Liver (tissue), 9 donors: ENCODE data around the gene RIMBP2. TPM values are rescaled to one million over a fixed set of nuclear protein-coding genes. Genes with fewer than 3 reads are reported as not detected.
"Not testable (repeated sequence)": the region's sequence is repeated elsewhere in the genome, so short reads cannot be mapped to it uniquely, and the experiment has no call there.

Experiments used
- DNase-seq: peaks from one replicate; pipeline ENCODE4 v3.0.0-alpha.2; 2017; ENCODE audit warnings: low spot score
- H3K27ac ChIP-seq, 2 donors: one replicate each; pipeline ENCODE4 v1.7.0; 2013; ENCODE audit warnings: inconsistent platforms in 2 of 2, low read length in 2 of 2, control low read depth in 1 of 2, low read depth in 1 of 2, mild to moderate bottlenecking in 1 of 2
- H3K27me3 ChIP-seq, 4 donors: one replicate each; pipeline versions ENCODE4 v1.6.1 to v1.7.0; 2013; ENCODE audit warnings: low read length in 3 of 4, inconsistent platforms in 1 of 4, mild to moderate bottlenecking in 1 of 4, moderate library complexity in 1 of 4; ENCODE audit not compliant: control insufficient read depth in 4 of 4, insufficient read depth in 4 of 4
- H3K36me3 ChIP-seq, 4 donors: one replicate each; pipeline versions ENCODE4 v1.6.1 to v1.7.0; 2013; ENCODE audit warnings: low read length in 3 of 4, mild to moderate bottlenecking in 3 of 4, low read depth in 1 of 4, moderate library complexity in 1 of 4; ENCODE audit not compliant: control insufficient read depth in 4 of 4, insufficient read depth in 3 of 4
- H3K4me1 ChIP-seq, 4 donors: one replicate each; pipeline versions ENCODE4 v1.6.1 to v1.7.0; 2013; ENCODE audit warnings: low read length in 3 of 4, mild to moderate bottlenecking in 3 of 4, moderate library complexity in 1 of 4; ENCODE audit not compliant: control insufficient read depth in 4 of 4, insufficient read depth in 4 of 4
- H3K4me3 ChIP-seq, 3 donors: one replicate each; pipeline versions ENCODE4 v1.6.1 to v1.7.0; 2013; ENCODE audit warnings: low read length in 3 of 3, control low read depth in 1 of 3, low read depth in 1 of 3, mild to moderate bottlenecking in 1 of 3
- H3K9ac ChIP-seq, 2 donors: one replicate each; pipeline ENCODE4 v1.7.0; 2013; ENCODE audit warnings: low read length in 2 of 2, mild to moderate bottlenecking in 2 of 2, moderate library complexity in 2 of 2, control low read depth in 1 of 2, low read depth in 1 of 2
- H3K9me3 ChIP-seq, 4 donors: one replicate each; pipeline versions ENCODE4 v1.6.1 to v1.7.0; 2013; ENCODE audit warnings: low read length in 3 of 4; ENCODE audit not compliant: control insufficient read depth in 4 of 4
- CTCF ChIP-seq: fragments of 150-350 bp; IDR thresholded peaks from 2 replicates; pipeline ENCODE4 v1.5.1; 2017; ENCODE audit warnings: improper control_type of control experiment, low read depth, low read length; ENCODE audit not compliant: missing input control
- FOXA2 ChIP-seq: IDR thresholded peaks from 2 replicates; pipeline ENCODE4 v1.6.1; 2016; ENCODE audit warnings: antibody characterized with exemption
- HNF4A ChIP-seq, 2 donors: conservative IDR thresholded peaks; 2 replicates each; pipeline ENCODE4 v1.6.1; 2016; ENCODE audit warnings: antibody characterized with exemption in 2 of 2, mild to moderate bottlenecking in 2 of 2
- NR2F2 ChIP-seq: IDR thresholded peaks from 2 replicates; pipeline ENCODE4 v1.6.1; 2016; ENCODE audit warnings: antibody characterized with exemption
- RAD21 ChIP-seq, 2 donors: IDR thresholded peaks; 2 replicates each; pipeline ENCODE4 v1.6.1; 2016; ENCODE audit warnings: antibody characterized with exemption in 2 of 2, mild to moderate bottlenecking in 2 of 2
- RXRA ChIP-seq, 2 donors: IDR thresholded peaks; 2 replicates each; pipeline ENCODE4 v1.6.1; 2017 to 2018; ENCODE audit warnings: antibody characterized with exemption in 2 of 2, mild to moderate bottlenecking in 1 of 2
- SP1 ChIP-seq: IDR thresholded peaks from 2 replicates; pipeline ENCODE4 v1.6.1; 2018; ENCODE audit warnings: antibody characterized with exemption, mild to moderate bottlenecking
- TAF1 ChIP-seq: conservative IDR thresholded peaks from 2 replicates; pipeline ENCODE4 v1.6.1; 2016; ENCODE audit warnings: antibody characterized with exemption, mild to moderate bottlenecking
- YY1 ChIP-seq: IDR thresholded peaks from 2 replicates; pipeline ENCODE4 v1.6.1; 2016; ENCODE audit warnings: antibody characterized with exemption, mild to moderate bottlenecking
- ZBTB33 ChIP-seq: IDR thresholded peaks from 2 replicates; pipeline ENCODE4 v1.6.1; 2016; ENCODE audit warnings: antibody characterized with exemption
- WGBS: extraction: QIAGEN DNeasy Blood & Tissue Kit; methylation state at CpG from one replicate; pipeline ENCODE4 v1.1.7; 2013; 5-methylcytosine and 5-hydroxymethylcytosine counted together
- polyA plus RNA-seq, 2 donors: library from polyadenylated mRNA; stranded (reverse) in 1 of 2; unstranded in 1 of 2; fragments of 200-250 nt in 1 of 2; fragments of >200 nt in 1 of 2; fragmentation: Nextera tagmentation in 1 of 2; extraction: Ambion mirVana in 1 of 2; gene quantifications; one replicate each; pipeline versions ENCODE4 v1.2.1 to v1.2.3, GENCODE V29; 2013 to 2015
- total RNA-seq, 2 donors: library from RNA; depleted of rRNA; stranded (reverse); fragments of >200 nt; gene quantifications; one replicate each; pipeline ENCODE4 v1.2.3, GENCODE V29; 2014
- donor health status: healthy.
- donor health status: healthy.
- donor health status: healthy.
- donor health status: healthy.
- donor health status: healthy.

The RIMBP2 gene
- total and polyA plus RNA-seq, 4 donors = 0.01 to 0.17 (median 0.09) TPM; not detected in 1

- TF ChIP-seq ZBTB33 = no peak
- TF ChIP-seq FOXA2 = no peak
These were observed 26.6 kb upstream of the RIMBP2 start (continued) for GRCh38 chr12:130742716-130743115.

- peak; percentile 48 for TF ChIP-seq SP1
- TF ChIP-seq YY1 = no peak
- peak; percentile 50 to 58 for TF ChIP-seq HNF4A (conservative IDR thresholded peaks at IDR 0.05)
- peaks cover 2 to 23% (median 17%) of the 10 kb centered on the region in 4 donors for H3K4me1 ChIP-seq
- H3K9ac ChIP-seq = no peak overlapping the region
- 67% methylated on average over 12 of the region's 12 CpGs for WGBS
- no peaks in the 10 kb centered on the region for H3K36me3 ChIP-seq
- no peak overlapping the region for H3K4me3 ChIP-seq
- no peak for DNase-seq
- no peaks in the 10 kb centered on the region for H3K27me3 ChIP-seq
- no peak overlapping the region for H3K27ac ChIP-seq
- no peaks in the 10 kb centered on the region for H3K9me3 ChIP-seq
These were observed 26.0 kb upstream of the RIMBP2 start for GRCh38 chr12:130742112-130742511.

GRCh38 chr12:130739571-130739970 lies 23.5 kb upstream of the RIMBP2 start:
- WGBS = 87% methylated on average over 10 of the region's 10 CpGs
- H3K27me3 ChIP-seq = no peaks in the 10 kb centered on the region
- H3K9ac ChIP-seq = no peak overlapping the region
- TF ChIP-seq TAF1 = no peak
- TF ChIP-seq NR2F2 = no peak
- TF ChIP-seq CTCF = no peak
- no peak for TF ChIP-seq SP1
- no peak for TF ChIP-seq RXRA (IDR thresholded peaks at IDR 0.05)
- TF ChIP-seq RAD21 (IDR thresholded peaks at IDR 0.05) = no peak
- no peak overlapping the region for H3K4me3 ChIP-seq
- no peak overlapping the region for H3K27ac ChIP-seq
- DNase-seq = no peak
- peaks cover 2 to 17% (median 12%) of the 10 kb centered on the region in 4 donors for H3K4me1 ChIP-seq
- no peaks in the 10 kb centered on the region for H3K9me3 ChIP-seq
- H3K36me3 ChIP-seq = no peaks in the 10 kb centered on the region

- not testable (repeated sequence) for H3K4me3 ChIP-seq, H3K36me3 ChIP-seq, H3K27me3 ChIP-seq, H3K4me1 ChIP-seq, DNase-seq, H3K27ac ChIP-seq, H3K9me3 ChIP-seq, H3K9ac ChIP-seq
- 94% methylated on average over 4 of the region's 4 CpGs for WGBS
These were observed 22.3 kb upstream of the RIMBP2 start for GRCh38 chr12:130738403-130738802.
